CD1c-positive myeloid dendritic cell (primary cell): ENCODE data around the gene TMEM53.

ENCODE experiments used
- DNase-seq: peaks from one replicate; pipeline ENCODE4 v3.0.0-alpha.2; 2016; ENCODE audit errors: extremely low spot score

The TMEM53 gene

DNA sequence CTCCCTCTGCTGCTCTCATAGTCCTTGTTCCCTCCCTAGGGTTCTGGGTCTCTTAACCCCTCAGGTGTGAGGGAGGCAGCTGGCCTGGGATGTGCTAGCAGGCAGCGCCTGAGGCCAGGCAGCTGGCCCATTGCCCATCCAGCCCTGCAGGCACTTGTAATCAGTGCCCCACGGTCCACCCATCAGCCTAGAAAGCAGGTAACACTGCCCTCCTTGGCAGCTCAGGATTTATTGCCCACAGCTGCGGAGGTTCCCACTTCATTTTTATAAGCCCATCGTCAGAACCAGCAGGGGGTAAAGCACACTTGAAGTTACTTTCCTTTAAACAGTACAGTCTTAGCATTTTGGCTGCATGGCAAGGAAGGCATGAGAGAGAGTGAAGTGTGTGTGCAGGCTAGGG, 70.6 kb downstream of the TMEM53 start:
- DNase-seq: no peak
